Embryonic facial prominence (tissue), 1 donor: Measurements from ENCODE around the gene WDR93.

Source experiments
- DNase-seq: peaks from one replicate; pipeline ENCODE4 v3.0.0-alpha.2; 2016; ENCODE audit errors: extremely low spot score

Gene WDR93

DNA sequence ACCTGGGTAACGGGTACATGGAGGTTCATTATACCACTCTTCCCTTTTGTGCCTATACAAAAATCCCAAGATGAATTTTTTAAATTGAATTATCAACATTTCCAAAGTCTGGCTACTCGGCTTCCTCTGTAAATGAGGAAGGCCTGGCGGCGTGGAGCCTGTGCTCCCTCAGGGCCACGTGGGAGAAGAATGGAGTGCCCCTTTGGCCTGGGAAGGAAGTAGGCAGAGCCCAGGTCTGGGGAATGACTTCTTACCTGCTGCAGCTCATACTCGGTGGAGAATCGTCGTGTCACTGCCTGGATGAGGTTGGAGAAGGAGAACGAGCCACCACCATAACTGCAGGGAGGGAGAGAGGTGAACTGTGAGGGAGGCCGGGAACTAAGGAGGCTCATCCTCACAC, 99.6 kb downstream of the WDR93 start:
- DNase-seq, result no peak

DNA sequence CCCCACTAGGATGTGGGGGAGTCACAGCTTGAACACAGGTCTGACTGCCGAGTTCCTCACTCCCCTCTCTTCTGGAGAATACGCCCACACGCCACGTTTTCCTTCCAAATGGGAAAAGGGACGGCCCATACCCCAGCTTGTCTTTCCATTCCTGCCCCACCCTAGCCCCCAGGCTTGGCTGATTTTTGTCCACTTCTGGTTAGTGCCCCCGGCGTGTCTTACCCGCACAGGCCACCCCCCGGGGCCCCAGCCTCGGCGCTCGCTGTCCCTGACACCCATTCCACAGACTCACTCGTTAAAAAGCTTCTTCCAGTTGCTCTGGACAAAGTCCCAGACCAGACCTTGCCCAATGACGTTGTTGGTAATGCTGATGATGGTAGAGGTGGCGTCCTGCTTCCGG, 100.0 kb downstream of the WDR93 start:
- DNase-seq, result no peak

DNA sequence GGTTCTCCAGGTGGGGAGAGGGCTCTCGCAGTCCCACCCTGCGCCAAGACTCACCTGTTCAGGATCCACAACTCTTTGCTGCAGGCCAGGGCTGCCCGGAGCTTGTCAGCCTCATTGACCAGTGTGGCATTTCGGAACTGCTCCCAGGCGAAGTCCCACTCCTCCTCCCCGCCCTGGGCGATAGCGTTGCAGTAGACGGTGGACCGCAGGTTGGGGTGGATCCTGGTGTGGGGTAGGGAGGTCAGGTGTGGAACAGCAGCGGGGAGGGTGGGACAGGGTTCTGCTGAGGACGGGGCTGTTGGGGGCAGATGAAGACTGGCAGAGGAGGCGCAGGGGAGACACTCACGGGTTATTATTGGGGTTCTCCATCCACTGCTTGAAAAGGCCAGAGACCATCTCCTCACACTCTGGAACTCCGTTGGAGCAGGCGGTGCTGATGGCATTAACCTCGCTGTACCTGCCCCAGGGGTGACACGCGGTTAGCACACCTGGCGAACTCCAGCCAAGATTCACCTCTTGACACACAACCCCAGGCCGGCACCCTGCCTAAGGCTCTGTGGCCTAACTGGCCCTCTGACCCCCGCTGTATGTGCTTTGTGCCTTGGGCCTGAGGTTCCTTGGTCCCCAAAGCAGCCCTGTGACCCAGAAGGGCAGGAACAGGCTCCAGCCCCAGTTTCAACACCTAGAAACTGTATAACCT, 101.6 kb downstream of the WDR93 start:
- DNase-seq, result no peak
